Neural crest cell (in vitro differentiated cells): ENCODE results near the gene TNFRSF1B. TPM values are rescaled to one million over a fixed set of nuclear protein-coding genes. Genes with fewer than 3 reads are reported as not detected.

Experiments used
- DNase-seq: peaks from one replicate; pipeline ENCODE4 v3.0.0; 2021; ENCODE audit warnings: low read depth, mixed read lengths, low spot score
- H3K27ac Mint-ChIP-seq: one replicate; pipeline ENCODE4 v1.8.0; 2021; ENCODE audit warnings: mild to moderate bottlenecking, mixed read lengths; ENCODE audit not compliant: unreplicated experiment
- H3K27me3 Mint-ChIP-seq: 2 replicates; pipeline ENCODE4 v1.8.0; 2021; ENCODE audit warnings: low read depth, mild to moderate bottlenecking, mixed read lengths
- H3K36me3 Mint-ChIP-seq: 2 replicates; pipeline ENCODE4 v1.8.0; 2021; ENCODE audit warnings: low read depth, mild to moderate bottlenecking, mixed read lengths
- H3K4me1 Mint-ChIP-seq: 2 replicates; pipeline ENCODE4 v1.8.0; 2021; ENCODE audit warnings: mixed read lengths
- H3K4me3 Mint-ChIP-seq: one replicate; pipeline ENCODE4 v1.8.0; 2021; ENCODE audit warnings: mild to moderate bottlenecking, mixed read lengths
- H3K9me3 Mint-ChIP-seq: 2 replicates; pipeline ENCODE4 v1.8.0; 2021; ENCODE audit warnings: mixed read lengths
- CTCF ChIP-seq: fragments of 200-600 bp; sonication (generic); conservative IDR thresholded peaks from 2 replicates; pipeline ENCODE4 v1.5.0; 2021; ENCODE audit warnings: antibody characterized with exemption, mild to moderate bottlenecking
- total RNA-seq: library from RNA; stranded (reverse); gene quantifications from 2 replicates; pipeline ENCODE4 v1.2.1, GENCODE V29; 2021

The TNFRSF1B gene
- total RNA-seq, 1 donor from 2014 or later = 3.3 TPM

- peaks cover 53% of the 10 kb centered on the region for H3K4me1 Mint-ChIP-seq
- H3K36me3 Mint-ChIP-seq = no peaks in the 10 kb centered on the region
- H3K9me3 Mint-ChIP-seq = no peaks in the 10 kb centered on the region
- no peak for DNase-seq
- no peak for TF ChIP-seq CTCF
- no peak overlapping the region for H3K27ac Mint-ChIP-seq
- peaks cover 3% of the 10 kb centered on the region for H3K27me3 Mint-ChIP-seq
- H3K4me3 Mint-ChIP-seq = no peak overlapping the region
Observed at GRCh38 chr1:12173631-12174121, 6.9 kb downstream of the TNFRSF1B start.

DNA sequence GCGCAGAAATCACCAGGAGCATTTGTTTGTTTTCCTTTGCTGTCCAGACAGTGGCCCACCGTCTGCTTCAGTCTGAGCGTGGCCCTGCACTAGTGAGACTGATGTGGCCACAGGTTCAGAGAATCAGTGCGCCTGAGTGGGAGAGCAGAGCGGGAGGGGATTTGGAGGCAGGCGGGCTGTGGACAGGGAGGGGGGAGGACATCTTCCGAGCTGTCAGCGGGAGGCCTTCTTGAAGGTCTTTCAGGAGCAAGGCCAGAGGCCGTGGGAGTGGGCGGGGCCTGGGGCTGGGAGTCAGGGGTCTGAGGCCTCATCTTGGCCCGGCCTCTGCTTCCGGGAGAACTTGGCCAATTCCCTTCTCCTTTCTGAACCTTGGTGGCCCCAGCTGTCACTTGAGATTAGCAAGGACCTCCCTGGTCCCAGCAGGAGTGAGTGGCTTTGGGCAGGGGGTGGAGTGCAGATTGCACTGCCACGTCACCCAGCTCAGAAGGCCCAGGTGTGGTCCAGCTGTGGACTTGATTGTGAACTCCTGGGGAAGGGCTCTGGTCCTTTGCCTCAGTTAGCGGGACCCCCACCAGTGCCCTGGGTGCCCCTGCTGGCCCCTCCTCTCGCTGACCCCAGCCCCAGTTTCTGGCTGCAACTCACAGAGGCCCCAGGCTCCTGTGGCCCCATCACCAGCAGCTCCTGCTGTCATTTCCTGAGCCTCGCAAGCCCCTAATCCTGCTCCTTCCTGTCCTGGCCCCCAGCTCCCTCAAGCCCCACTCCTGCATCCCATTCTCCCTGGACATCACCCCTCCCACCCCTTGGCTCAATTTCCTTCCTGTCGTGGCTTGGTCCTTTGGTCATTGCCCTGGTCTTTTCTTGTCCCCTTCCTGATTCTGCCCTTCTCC, 8.4 kb downstream of the TNFRSF1B start:
- TF ChIP-seq CTCF = no peak
- Mint-ChIP-seq H3K27ac (peak overlapping the region; percentile 92), H3K27me3 (no peaks in the 10 kb centered on the region), H3K36me3 (no peaks in the 10 kb centered on the region), H3K9me3 (no peaks in the 10 kb centered on the region), H3K4me1 (peaks cover 54% of the 10 kb centered on the region), H3K4me3 (peak overlapping the region; percentile 27)
- DNase-seq = peak; percentile 65

- Mint-ChIP-seq H3K27me3 (no peaks in the 10 kb centered on the region), H3K9me3 (no peaks in the 10 kb centered on the region), H3K4me1 (peaks cover 53% of the 10 kb centered on the region), H3K27ac (no peak overlapping the region), H3K36me3 (no peaks in the 10 kb centered on the region), H3K4me3 (no peak overlapping the region)
- no peak for DNase-seq
- TF ChIP-seq CTCF = no peak
Observed at GRCh38 chr1:12176298-12177118, 9.7 kb downstream of the TNFRSF1B start.

DNA sequence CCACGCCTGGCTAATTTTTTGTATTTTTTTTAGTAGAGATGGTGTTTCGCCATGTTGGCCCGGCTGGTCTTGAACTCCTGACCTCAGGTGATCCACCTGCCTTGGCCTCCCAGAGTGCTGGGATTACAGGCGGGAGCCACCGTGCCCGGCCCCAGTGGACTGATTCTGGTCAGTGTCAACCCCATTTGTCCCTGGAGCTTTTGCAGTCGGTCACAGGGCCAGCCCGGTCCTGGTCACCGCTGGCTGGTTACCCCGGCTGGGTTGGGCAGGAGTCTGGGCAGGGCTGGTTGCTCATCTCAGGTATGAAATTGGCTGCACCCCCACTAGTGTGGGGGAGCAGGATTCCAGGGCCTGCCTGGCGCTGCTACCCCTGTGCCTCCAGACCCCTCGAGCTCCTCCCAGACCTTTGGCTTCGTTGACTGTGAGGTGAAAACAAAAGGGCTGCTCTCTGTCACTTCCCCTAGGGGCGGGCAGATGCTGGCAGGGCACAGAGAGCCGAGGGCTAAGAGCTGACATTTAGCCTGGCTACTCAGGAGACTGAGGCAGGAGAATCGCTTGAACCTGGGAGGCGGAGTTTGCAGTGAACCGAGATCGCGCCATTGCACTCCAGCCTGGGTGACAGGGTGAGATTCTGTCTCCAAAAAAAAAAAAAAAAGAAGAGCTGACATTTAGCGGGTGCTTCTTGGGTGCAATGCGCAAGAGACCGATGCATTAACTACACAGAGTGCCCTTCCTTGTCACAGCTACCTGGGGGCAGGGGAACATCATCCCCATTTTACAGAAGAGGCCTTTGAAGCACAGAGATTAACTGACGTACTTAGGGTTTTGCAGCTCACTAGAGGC, 10.6 kb downstream of the TNFRSF1B start:
- H3K4me3 Mint-ChIP-seq = no peak overlapping the region
- no peak for DNase-seq
- no peak overlapping the region for H3K27ac Mint-ChIP-seq

More for the DNA sequence above, 10.6 kb downstream of the TNFRSF1B start:
- Mint-ChIP-seq H3K27me3 (no peaks in the 10 kb centered on the region), H3K36me3 (no peaks in the 10 kb centered on the region), H3K9me3 (no peaks in the 10 kb centered on the region), H3K4me1 (peaks cover 60% of the 10 kb centered on the region)
- TF ChIP-seq CTCF = no peak
